Transverse colon (tissue), 4 donors: ENCODE results near the gene CMPK1. TPM values are rescaled to one million over a fixed set of nuclear protein-coding genes. Genes with fewer than 3 reads are reported as not detected.

Source experiments
- DNase-seq: peaks from one replicate; pipeline ENCODE4 v3.0.0-alpha.2; 2019
- H3K27ac ChIP-seq, 4 donors: fragments of 200-600 bp; sonication (generic); 2 replicates each; pipeline ENCODE4 v1.5.1; 2016 to 2018; ENCODE audit warnings: inconsistent platforms in 4 of 4
- H3K27me3 ChIP-seq: fragments of 200-600 bp; sonication (generic); 2 replicates; pipeline ENCODE4 v1.5.1; 2017; ENCODE audit warnings: inconsistent platforms
- H3K36me3 ChIP-seq, 4 donors: fragments of 200-600 bp; sonication (generic); 2 replicates each; pipeline ENCODE4 v1.5.1; 2017 to 2019; ENCODE audit warnings: inconsistent platforms in 4 of 4
- H3K4me1 ChIP-seq, 4 donors: fragments of 200-600 bp; sonication (generic); 2 replicates each; pipeline ENCODE4 v1.5.1; 2017 to 2020; ENCODE audit warnings: inconsistent platforms in 4 of 4
- H3K4me3 ChIP-seq, 4 donors: fragments of 200-600 bp; sonication (generic); 1 replicate in 1 of 4; 2 replicates in 3 of 4; pipeline versions ENCODE4 v1.5.1 to v1.6.1; 2017 to 2019; ENCODE audit warnings: inconsistent platforms in 4 of 4
- H3K9me3 ChIP-seq, 2 donors: fragments of 200-600 bp; sonication (generic); 2 replicates each; pipeline ENCODE4 v1.5.1; 2017 to 2019; ENCODE audit warnings: inconsistent platforms in 2 of 2
- CTCF ChIP-seq, 5 experiments: fragments of 200-600 bp in 3 of 5; fragments of 450-650 bp in 2 of 5; sonication (generic) in 3 of 5; IDR thresholded peaks; 1 replicate in 2 of 5; 2 replicates in 3 of 5; pipeline ENCODE4 v1.5.1; 2016 to 2017; ENCODE audit warnings: antibody characterized with exemption in 5 of 5, inconsistent platforms in 3 of 5, mild to moderate bottlenecking in 2 of 5, moderate library complexity in 1 of 5
- EP300 ChIP-seq: sonication (generic); formaldehyde crosslinking; IDR thresholded peaks from one replicate; pipeline ENCODE4 v1.6.1; 2017; ENCODE audit warnings: antibody characterized with exemption, low read depth
- POLR2A ChIP-seq: fragments of 450-650 bp; IDR thresholded peaks from one replicate; pipeline ENCODE4 v1.6.1; 2016; ENCODE audit warnings: antibody characterized with exemption, mild to moderate bottlenecking, moderate library complexity
- POLR2AphosphoS5 ChIP-seq, 3 donors: sonication (generic); formaldehyde crosslinking; IDR thresholded peaks; one replicate each; pipeline ENCODE4 v1.6.1; 2016; ENCODE audit warnings: antibody characterized with exemption in 3 of 3
- WGBS, 2 donors: methylation state at CpG; one replicate each; pipeline ENCODE4 v1.1.5; 2018; ENCODE audit warnings: low coverage in 1 of 2; 5-methylcytosine and 5-hydroxymethylcytosine counted together
- in situ Hi-C, 4 donors: fragments of 200-750 bp; cut with MboI; loops; one replicate each; pipeline versions ENCODE4 v1.15.0 to v1.15.1; 2017; ENCODE audit warnings: low sequenced_read_pairs in 3 of 4, low pct_ligation_motif_present in 1 of 4, low pct_unique_long_range_greater_than_20kb in 1 of 4
- intact Hi-C: fragments of 100-400 bp; cut with DNase I; formaldehyde crosslinking; loops from one replicate; pipeline ENCODE4 v1.15.1; 2023; ENCODE audit warnings: low total_unique reads
- total RNA-seq, 4 donors: library from RNA; depleted of rRNA; stranded (reverse); fragments of >200 nt; gene quantifications; one replicate each; pipeline ENCODE4 v1.1.0, GENCODE V29; 2016

The CMPK1 gene
- total RNA-seq, 4 donors from 2014 or later: 71.6 to 162 (median 109) TPM

- no peak for DNase-seq
- H3K36me3 ChIP-seq: no peaks in the 10 kb centered on the region
- in situ Hi-C loops (no loop called here), intact Hi-C loops (no loop called here)
- no peak overlapping the region for H3K4me3 ChIP-seq
- peaks cover 11 to 34% (median 24%) of the 10 kb centered on the region in 4 donors for H3K4me1 ChIP-seq
- no peak overlapping the region for H3K27ac ChIP-seq
- no peaks in the 10 kb centered on the region for H3K9me3 ChIP-seq
- TF ChIP-seq POLR2A (no peak), POLR2AphosphoS5 (IDR thresholded peaks at IDR 0.05) (no peak), CTCF (IDR thresholded peaks at IDR 0.05) (no peak), EP300 (no peak)
- WGBS, 2 donors: 75% methylated on average over 3 of the region's 3 CpGs
- H3K27me3 ChIP-seq: no peaks in the 10 kb centered on the region
These were observed 4.6 kb upstream of the CMPK1 start for GRCh38 chr1:47328992-47329391.

- intact Hi-C loops (no loop called here), in situ Hi-C loops (no loop called here)
- Histone ChIP-seq H3K27me3 (no peaks in the 10 kb centered on the region), H3K4me1 (peaks cover 11 to 28% (median 21%) of the 10 kb centered on the region in 4 donors), H3K36me3 (no peaks in the 10 kb centered on the region), H3K27ac (no peak overlapping the region), H3K9me3 (no peaks in the 10 kb centered on the region), H3K4me3 (no peak overlapping the region)
- WGBS, 2 donors: 63 to 75% methylated on average over 1 of the region's 1 CpG
- TF ChIP-seq EP300 (no peak), POLR2A (no peak), POLR2AphosphoS5 (IDR thresholded peaks at IDR 0.05) (no peak), CTCF (IDR thresholded peaks at IDR 0.05) (no peak)
- no peak for DNase-seq
These were observed 3.4 kb upstream of the CMPK1 start for GRCh38 chr1:47330212-47330611.

GRCh38 chr1:47331875-47332274 is 1.7 kb upstream of the CMPK1 start:
- TF ChIP-seq EP300 (no peak), POLR2A (no peak), CTCF (IDR thresholded peaks at IDR 0.05) (no peak), POLR2AphosphoS5 (IDR thresholded peaks at IDR 0.05) (no peak)
- in situ Hi-C loops: no loop called here
- intact Hi-C loops: no loop called here
- no peak overlapping the region for H3K4me3 ChIP-seq
- DNase-seq: no peak
- no peaks in the 10 kb centered on the region for H3K27me3 ChIP-seq
- no peaks in the 10 kb centered on the region for H3K9me3 ChIP-seq
- 72 to 88% methylated on average over 2 of the region's 2 CpGs for WGBS, 2 donors
- H3K4me1 ChIP-seq: peaks cover 11 to 35% (median 31%) of the 10 kb centered on the region in 4 donors
- H3K36me3 ChIP-seq: no peaks in the 10 kb centered on the region
- H3K27ac ChIP-seq: peak overlapping the region in 3 of 4 donors; percentile 99 to 100 (median 99)

- Histone ChIP-seq H3K4me3 (peak overlapping the region; percentile 19 to 98 (median 92)), H3K27ac (peak overlapping the region; percentile 99 to 100 (median 99)), H3K9me3 (no peaks in the 10 kb centered on the region), H3K36me3 (no peaks in the 10 kb centered on the region), H3K27me3 (no peaks in the 10 kb centered on the region), H3K4me1 (peaks cover 11 to 40% (median 33%) of the 10 kb centered on the region in 4 donors)
- in situ Hi-C loops (no loop called here), intact Hi-C loops (no loop called here)
- 42 to 46% methylated on average over 19 of the region's 19 CpGs for WGBS, 2 donors
- no peak for TF ChIP-seq EP300
- TF ChIP-seq CTCF (IDR thresholded peaks at IDR 0.05): no peak
- no peak for TF ChIP-seq POLR2AphosphoS5 (IDR thresholded peaks at IDR 0.05)
- no peak for TF ChIP-seq POLR2A
- DNase-seq: no peak
These were observed 612 bp upstream of the CMPK1 start for GRCh38 chr1:47332779-47333577.
